K562 (cell line): ENCODE data around the gene PACS1. TPM values are rescaled to one million over a fixed set of nuclear protein-coding genes. Genes with fewer than 3 reads are reported as not detected.

Experiments
- ATAC-seq: fragments of 200-7000 bp; cut with Tn5 transposase; 3 replicates; pipeline ENCODE4 v1.9.1; 2020; ENCODE audit warnings: moderate library complexity
- BruUV-seq: library from RNA; stranded (reverse); fragments of 400-500 nt; replicated peaks from 2 replicates; lab custom pipeline; 2021; lab: Mats Ljungman, UMichigan
- CTCF ChIA-PET: fragments of 300-600 bp; formaldehyde crosslinking; extraction: SDS; loops from one replicate; lab custom pipeline; 2021; ENCODE audit warnings: low intra/inter-chr PET ratio; lab: Yijun Ruan, JAX
- POLR2A ChIA-PET: fragments of 300-600, 350-650 bp; sonication (Branson Sonifier 250); formaldehyde crosslinking; extraction: SDS; loops from one replicate; lab custom pipeline; 2021; ENCODE audit warnings: antibody characterized with exemption, inconsistent platforms; lab: Yijun Ruan, JAX
- DNase-seq, 4 experiments: peaks; one replicate each; pipeline versions ENCODE4 v3.0.0 to v3.0.0-alpha.2; 2011 to 2018; ENCODE audit warnings: low spot score in 3 of 4, mixed read lengths in 3 of 4; ENCODE audit errors: extremely low read depth in 1 of 4
- FAIRE-seq: peaks from 2 replicates; lab custom pipeline; 2011; peaks lifted over from hg19 to GRCh38; lab: Jason Lieb, UNC
- H2AFZ ChIP-seq: 2 replicates; pipeline ENCODE4 v1.6.0; 2011; ENCODE audit warnings: low read depth, low read length, control low read depth, inconsistent platforms
- H3K27ac ChIP-seq: fragments of 200-600 bp; 3 replicates; pipeline ENCODE4 v1.8.0; 2011; ENCODE audit warnings: low read depth, mild to moderate bottlenecking, control low read depth, inconsistent platforms, low read length, moderate library complexity, mixed read lengths; ENCODE audit errors: extremely low read depth
- H3K27me3 ChIP-seq, 2 experiments: fragments of 300-600 bp in 1 of 2; 2 replicates in 1 of 2; 3 replicates in 1 of 2; pipeline versions ENCODE4 v1.6.0 to v1.8.0; 2011; ENCODE audit warnings: inconsistent platforms in 2 of 2, low read length in 2 of 2, mild to moderate bottlenecking in 1 of 2, mixed read lengths in 1 of 2, moderate library complexity in 1 of 2; ENCODE audit not compliant: control insufficient read depth in 2 of 2, insufficient read depth in 2 of 2
- H3K36me3 ChIP-seq: fragments of 300-600 bp; 3 replicates; pipeline ENCODE4 v1.8.0; 2011; ENCODE audit warnings: mild to moderate bottlenecking, low read length, inconsistent platforms; ENCODE audit not compliant: control insufficient read depth, insufficient read depth
- H3K4me1 ChIP-seq, 2 experiments: fragments of 200-600 bp in 1 of 2; replicated peaks in 1 of 2; 2 replicates in 1 of 2; 3 replicates in 1 of 2; pipeline versions ENCODE4 v1.5.1 to v1.8.0; 2011; ENCODE audit warnings: inconsistent platforms in 2 of 2, low read length in 2 of 2, mild to moderate bottlenecking in 1 of 2, mixed read lengths in 1 of 2, moderate library complexity in 1 of 2; ENCODE audit not compliant: control insufficient read depth in 2 of 2, insufficient read depth in 2 of 2
- H3K4me2 ChIP-seq: 2 replicates; pipeline ENCODE4 v1.6.1; 2011; ENCODE audit warnings: low read length, control low read depth, inconsistent platforms, mixed read lengths; ENCODE audit not compliant: insufficient read depth
- H3K4me3 ChIP-seq: fragments of 200-600 bp; sonication (generic), shearing (Covaris generic); 2 replicates; pipeline ENCODE4 v1.5.1; 2016; ENCODE audit warnings: control low read depth, inconsistent platforms
- H3K79me2 ChIP-seq: fragments of 200-600 bp; 3 replicates; pipeline ENCODE4 v1.8.0; 2011; ENCODE audit warnings: low read length, inconsistent platforms; ENCODE audit not compliant: control insufficient read depth, insufficient read depth
- H3K9ac ChIP-seq, 2 experiments: 2 replicates each; pipeline versions ENCODE4 v1.6.0 to v1.6.1; 2011; ENCODE audit warnings: low read depth in 2 of 2, low read length in 2 of 2, control low read depth in 1 of 2, inconsistent platforms in 1 of 2, mild to moderate bottlenecking in 1 of 2, mixed read lengths in 1 of 2; ENCODE audit not compliant: insufficient read depth in 1 of 2
- H3K9me1 ChIP-seq: one replicate; pipeline ENCODE4 v1.6.0; 2011; ENCODE audit warnings: inconsistent platforms, mild to moderate bottlenecking, low read length, moderate library complexity; ENCODE audit not compliant: control insufficient read depth, insufficient read depth
- H3K9me3 ChIP-seq: replicated peaks from 2 replicates; pipeline ENCODE4 v1.5.1; 2011; ENCODE audit warnings: low read depth, low read length, inconsistent platforms; ENCODE audit not compliant: control insufficient read depth, insufficient read depth
- H4K20me1 ChIP-seq: replicated peaks from 2 replicates; pipeline ENCODE4 v1.6.1; 2011; ENCODE audit warnings: low read length, inconsistent platforms, mixed read lengths; ENCODE audit not compliant: control insufficient read depth, insufficient read depth
- CHD2 ChIP-seq: IDR thresholded peaks from 2 replicates; pipeline ENCODE4 v1.6.1; 2011; ENCODE audit warnings: low read depth, low read length
- FOXP1 ChIP-seq: sonication (generic); formaldehyde crosslinking; IDR thresholded peaks from 2 replicates; pipeline ENCODE4 v1.8.0; 2022; ENCODE audit warnings: mild to moderate bottlenecking, missing genetic modification reagents
- HIVEP1 ChIP-seq: fragments of 250-450 bp; sonication (Bioruptor Pico); IDR thresholded peaks from 2 replicates; pipeline ENCODE4 v1.4.0; 2020; ENCODE audit warnings: mild to moderate bottlenecking
- KDM1A ChIP-seq, 2 experiments: fragments of 450-650 bp; IDR thresholded peaks; 2 replicates each; pipeline ENCODE4 v1.6.1; 2016; ENCODE audit warnings: mild to moderate bottlenecking in 2 of 2
- KDM4B ChIP-seq, 2 experiments: fragments of 450-650 bp in 1 of 2; sonication (generic) in 1 of 2; IDR thresholded peaks; 2 replicates each; pipeline ENCODE4 v1.6.1; 2016 to 2017; ENCODE audit warnings: borderline replicate concordance in 2 of 2, antibody characterized with exemption in 1 of 2, low read depth in 1 of 2, mild to moderate bottlenecking in 1 of 2
- NEUROD1 ChIP-seq: fragments of 150-350 bp; IDR thresholded peaks from 2 replicates; pipeline ENCODE4 v1.6.1; 2014; ENCODE audit warnings: borderline replicate concordance, low read length, low read depth; ENCODE audit not compliant: partially characterized antibody
- NR4A1 ChIP-seq, 2 experiments: fragments of 250-450 bp in 1 of 2; fragments of 450-650 bp in 1 of 2; sonication (Bioruptor Pico) in 1 of 2; IDR thresholded peaks; 2 replicates each; pipeline versions ENCODE4 v1.4.0 to v1.6.1; 2016 to 2020; ENCODE audit warnings: mild to moderate bottlenecking in 2 of 2, missing compliant biosample characterization in 1 of 2, missing genetic modification characterization in 1 of 2, moderate library complexity in 1 of 2
- RBM17 ChIP-seq: fragments of 200-400 bp; formaldehyde crosslinking; IDR thresholded peaks from 2 replicates; pipeline ENCODE4 v1.6.1; 2017; ENCODE audit warnings: low read depth, mild to moderate bottlenecking, low read length, borderline replicate concordance
- RFX5 ChIP-seq: IDR thresholded peaks from 2 replicates; pipeline ENCODE4 v1.6.1; 2011; ENCODE audit warnings: low read depth, mild to moderate bottlenecking, improper control_type of control experiment, low read length
- SIN3A ChIP-seq, 2 experiments: fragments of 150-350 bp in 1 of 2; IDR thresholded peaks; 2 replicates each; pipeline ENCODE4 v1.6.1; 2011 to 2016; ENCODE audit warnings: borderline replicate concordance in 2 of 2, low read depth in 2 of 2, low read length in 2 of 2, mild to moderate bottlenecking in 2 of 2, moderate library complexity in 2 of 2; ENCODE audit not compliant: control insufficient read depth in 1 of 2
- ZNF175 ChIP-seq: fragments of 200-800 bp; sonication (Bioruptor generic); IDR thresholded peaks from 2 replicates; pipeline ENCODE4 v1.6.1; 2016; ENCODE audit warnings: low read depth, mild to moderate bottlenecking, missing genetic modification characterization, missing compliant biosample characterization
- ZNF354B ChIP-seq: fragments of 250-450 bp; sonication (Bioruptor Pico); IDR thresholded peaks from 2 replicates; pipeline ENCODE4 v1.4.0; 2020
- WGBS: fragments of 100-300 bp; shearing (Covaris generic); methylation state at CpG from one replicate; pipeline ENCODE4 v1.1.6; 2016; ENCODE audit warnings: low coverage, mixed read lengths; ENCODE audit not compliant: insufficient coverage; ENCODE audit errors: missing lambda C conversion rate; 5-methylcytosine and 5-hydroxymethylcytosine counted together
- in situ Hi-C: fragments of 300-500 bp; cut with MboI; formaldehyde crosslinking; loops from 4 replicates; pipeline ENCODE4 v1.15.0; 2018; ENCODE audit warnings: inconsistent platforms, mixed read lengths
- intact Hi-C: fragments of 100-400 bp; cut with micrococcal nuclease; formaldehyde crosslinking; loops from 2 replicates; pipeline ENCODE4 v1.14.2; 2022
- polyA plus RNA-seq, 8 experiments: library from polyadenylated mRNA; depleted of rRNA in 4 of 8; stranded (reverse) in 5 of 8; unstranded in 3 of 8; fragments of >200 nt; fragmentation: Nextera tagmentation in 2 of 8; fragmentation: Illumina TruSeq in 1 of 8; extraction: Ambion mirVana in 2 of 8; extraction: Trizol in 1 of 8; gene quantifications; 2 replicates each; pipeline versions ENCODE4 v1.2.1 to v1.2.3, GENCODE V29; 2011 to 2014; ENCODE audit warnings: inconsistent platforms in 1 of 8, missing spikeins in 1 of 8
- total RNA-seq, 7 experiments: library from RNA; depleted of rRNA in 6 of 7; stranded (reverse); fragments of >200 nt in 6 of 7; fragmentation: Illumina TruSeq in 2 of 7; extraction: Trizol in 2 of 7; gene quantifications; 2 replicates each; pipeline versions ENCODE4 v1.2.1 to v1.2.3, GENCODE V29; 2011 to 2021; ENCODE audit warnings: low replicate concordance in 1 of 7
- TF ChIP-seq, protein P1 (sequence below): sonication (generic); formaldehyde crosslinking; IDR thresholded peaks from 2 replicates; pipeline ENCODE4 v1.8.0; 2023; ENCODE audit warnings: mild to moderate bottlenecking, missing genetic modification reagents
- TF ChIP-seq, protein P2 (sequence below): fragments of 250-450 bp; sonication (Bioruptor Pico); IDR thresholded peaks from 2 replicates; pipeline ENCODE4 v1.9.0; 2021; ENCODE audit warnings: mild to moderate bottlenecking

PACS1 gene
- total and polyA plus RNA-seq, 9 of the 15 experiments (the other 6 are each of a cell fraction or from before 2014, with no cell fraction given): 0.34 to 28.1 (median 8.5) TPM

DNA sequence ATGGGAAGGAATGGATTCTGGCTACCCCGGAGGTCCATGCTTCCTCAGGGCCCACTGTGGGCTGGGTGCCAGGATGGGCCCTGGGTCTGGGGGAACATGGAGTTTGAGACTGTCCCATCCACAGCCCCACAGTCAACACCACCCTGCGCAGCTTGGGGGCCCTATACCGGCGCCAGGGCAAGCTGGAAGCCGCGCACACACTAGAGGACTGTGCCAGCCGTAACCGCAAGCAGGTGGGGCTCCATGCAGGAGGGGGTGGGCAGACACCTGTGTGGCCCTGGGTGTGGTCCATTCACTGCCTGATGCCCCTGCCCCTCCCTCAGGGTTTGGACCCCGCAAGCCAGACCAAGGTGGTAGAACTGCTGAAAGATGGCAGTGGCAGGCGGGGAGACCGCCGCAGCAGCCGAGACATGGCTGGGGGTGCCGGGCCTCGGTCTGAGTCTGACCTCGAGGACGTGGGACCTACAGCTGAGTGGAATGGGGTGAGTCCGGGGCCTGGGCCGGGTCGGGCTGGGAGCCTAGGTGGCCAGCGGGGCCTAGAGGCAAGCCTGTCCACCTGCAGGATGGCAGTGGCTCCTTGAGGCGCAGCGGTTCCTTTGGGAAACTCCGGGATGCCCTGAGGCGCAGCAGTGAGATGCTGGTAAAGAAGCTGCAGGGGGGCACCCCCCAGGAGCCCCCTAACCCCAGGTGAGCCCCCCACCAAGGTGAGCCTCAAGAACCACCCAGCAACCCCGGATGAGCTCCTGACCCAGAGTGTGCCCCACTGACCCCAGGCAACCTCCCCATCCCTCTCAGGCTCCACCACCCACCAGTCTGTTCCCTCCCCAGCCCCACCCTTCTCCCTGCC, 195.7 kb downstream of the PACS1 start (continued):
- TF ChIP-seq, protein P1, sequence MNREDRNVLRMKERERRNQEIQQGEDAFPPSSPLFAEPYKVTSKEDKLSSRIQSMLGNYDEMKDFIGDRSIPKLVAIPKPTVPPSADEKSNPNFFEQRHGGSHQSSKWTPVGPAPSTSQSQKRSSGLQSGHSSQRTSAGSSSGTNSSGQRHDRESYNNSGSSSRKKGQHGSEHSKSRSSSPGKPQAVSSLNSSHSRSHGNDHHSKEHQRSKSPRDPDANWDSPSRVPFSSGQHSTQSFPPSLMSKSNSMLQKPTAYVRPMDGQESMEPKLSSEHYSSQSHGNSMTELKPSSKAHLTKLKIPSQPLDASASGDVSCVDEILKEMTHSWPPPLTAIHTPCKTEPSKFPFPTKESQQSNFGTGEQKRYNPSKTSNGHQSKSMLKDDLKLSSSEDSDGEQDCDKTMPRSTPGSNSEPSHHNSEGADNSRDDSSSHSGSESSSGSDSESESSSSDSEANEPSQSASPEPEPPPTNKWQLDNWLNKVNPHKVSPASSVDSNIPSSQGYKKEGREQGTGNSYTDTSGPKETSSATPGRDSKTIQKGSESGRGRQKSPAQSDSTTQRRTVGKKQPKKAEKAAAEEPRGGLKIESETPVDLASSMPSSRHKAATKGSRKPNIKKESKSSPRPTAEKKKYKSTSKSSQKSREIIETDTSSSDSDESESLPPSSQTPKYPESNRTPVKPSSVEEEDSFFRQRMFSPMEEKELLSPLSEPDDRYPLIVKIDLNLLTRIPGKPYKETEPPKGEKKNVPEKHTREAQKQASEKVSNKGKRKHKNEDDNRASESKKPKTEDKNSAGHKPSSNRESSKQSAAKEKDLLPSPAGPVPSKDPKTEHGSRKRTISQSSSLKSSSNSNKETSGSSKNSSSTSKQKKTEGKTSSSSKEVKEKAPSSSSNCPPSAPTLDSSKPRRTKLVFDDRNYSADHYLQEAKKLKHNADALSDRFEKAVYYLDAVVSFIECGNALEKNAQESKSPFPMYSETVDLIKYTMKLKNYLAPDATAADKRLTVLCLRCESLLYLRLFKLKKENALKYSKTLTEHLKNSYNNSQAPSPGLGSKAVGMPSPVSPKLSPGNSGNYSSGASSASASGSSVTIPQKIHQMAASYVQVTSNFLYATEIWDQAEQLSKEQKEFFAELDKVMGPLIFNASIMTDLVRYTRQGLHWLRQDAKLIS (CRISPR knock-in tag): no peak
- TF ChIP-seq RBM17: no peak
- TF ChIP-seq FOXP1 (CRISPR knock-in tag): no peak

DNA sequence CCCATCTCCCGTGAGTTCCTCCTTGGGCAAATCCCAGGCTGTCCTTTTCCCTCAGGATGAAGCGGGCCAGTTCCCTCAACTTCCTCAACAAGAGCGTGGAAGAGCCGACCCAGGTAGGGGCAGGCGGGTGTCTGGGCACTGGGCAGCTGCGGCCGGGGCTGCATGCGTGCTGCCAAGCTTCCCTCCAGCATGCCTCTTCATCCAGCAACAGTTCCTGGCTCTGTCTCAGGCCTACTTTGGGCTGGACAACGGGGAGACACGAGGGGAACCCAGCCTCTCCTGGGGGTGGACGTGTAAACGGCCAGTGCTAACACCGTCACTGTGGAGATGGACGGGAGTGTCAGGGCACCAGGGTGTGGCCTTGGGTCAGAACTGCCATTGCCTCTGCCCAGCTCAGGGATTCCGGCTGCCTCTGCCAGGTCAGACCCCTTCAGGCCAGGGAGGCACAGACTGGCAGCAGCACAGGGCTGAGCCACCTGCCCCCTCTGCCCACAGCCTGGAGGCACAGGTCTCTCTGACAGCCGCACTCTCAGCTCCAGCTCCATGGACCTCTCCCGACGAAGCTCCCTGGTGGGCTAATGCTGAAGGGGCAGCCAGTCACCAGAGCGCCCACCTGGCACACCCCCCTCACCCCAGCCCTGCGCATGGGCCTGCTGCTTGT, 196.4 kb downstream of the PACS1 start:
- no peak overlapping the region for H2AFZ ChIP-seq
- no peaks in the 10 kb centered on the region for H3K9me1 ChIP-seq
- peaks cover 28% of the 10 kb centered on the region for H3K79me2 ChIP-seq
- in situ Hi-C loops (no loop called here), intact Hi-C loops (no loop called here)
- peaks cover 65% of the 10 kb centered on the region; the same call in 2 of the 3 replicates for H3K36me3 ChIP-seq
- BruUV-seq: no TSS peak
- DNase-seq (no peak), ATAC-seq (no peak), FAIRE-seq (no peak)
- no peaks in the 10 kb centered on the region for H3K27me3 ChIP-seq
- peaks cover 10% of the 10 kb centered on the region; the same call in 1 of the 2 replicates for H4K20me1 ChIP-seq
- H3K9ac ChIP-seq: peak overlapping the region in 1 of 2 experiments; percentile 86; a peak in 2 of 4 replicates
- ChIA-PET CTCF (no interaction called here), POLR2A (interaction anchor here (0.6 to 2.2 kb wide), 3 partner anchors 15 to 47 kb away, joined by 3 to 11 read pairs (median 4); no protein-coding TSS in a partner anchor)
- 75% methylated on average over 14 of the region's 20 CpGs for WGBS
- peaks cover 5 to 47% of the 10 kb centered on the region in 2 experiments; a peak in 4 of 5 replicates for H3K4me1 ChIP-seq
- H3K4me3 ChIP-seq: no peak overlapping the region
- peak overlapping the region; percentile 98; the same call in 1 of the 2 replicates for H3K4me2 ChIP-seq
- no peaks in the 10 kb centered on the region for H3K9me3 ChIP-seq
- H3K27ac ChIP-seq: no peak overlapping the region
- TF ChIP-seq HIVEP1: no peak
- TF ChIP-seq, protein P2, sequence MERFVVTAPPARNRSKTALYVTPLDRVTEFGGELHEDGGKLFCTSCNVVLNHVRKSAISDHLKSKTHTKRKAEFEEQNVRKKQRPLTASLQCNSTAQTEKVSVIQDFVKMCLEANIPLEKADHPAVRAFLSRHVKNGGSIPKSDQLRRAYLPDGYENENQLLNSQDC (CRISPR knock-in tag): no peak
- no peak for TF ChIP-seq ZNF354B
- TF ChIP-seq SIN3A (IDR thresholded peaks at IDR 0.05; ENCODE audit: borderline replicate concordance in 2 of 2, control insufficient read depth in 1 of 2, low read depth in 2 of 2, low read length in 2 of 2): no peak
- no peak for TF ChIP-seq NEUROD1
- TF ChIP-seq KDM1A (IDR thresholded peaks at IDR 0.05): no peak
- TF ChIP-seq KDM4B (IDR thresholded peaks at IDR 0.05; ENCODE audit: borderline replicate concordance in 2 of 2, low read depth in 1 of 2): no peak
- no peak for TF ChIP-seq NR4A1 (CRISPR knock-in tag; IDR thresholded peaks at IDR 0.05)
- no peak for TF ChIP-seq NR4A1 (tag; IDR thresholded peaks at IDR 0.05)
- no peak for TF ChIP-seq ZNF175 (CRISPR knock-in tag)
- no peak for TF ChIP-seq RFX5
- no peak for TF ChIP-seq CHD2
